HEK293 (cell line): Measurements from ENCODE around the gene HERC2.
"Not testable (repeated sequence)": the region's sequence is repeated elsewhere in the genome, so short reads cannot be mapped to it uniquely, and the experiment has no call there.

ENCODE experiments used
- CTCF ChIA-PET: fragments of 350-600 bp; formaldehyde crosslinking; extraction: SDS; loops from one replicate; lab custom pipeline; 2021; ENCODE audit warnings: antibody characterized with exemption; lab: Yijun Ruan, JAX
- POLR2A ChIA-PET: fragments of 300-600 bp; formaldehyde crosslinking; extraction: SDS; loops from one replicate; lab custom pipeline; 2020; ENCODE audit warnings: antibody characterized with exemption, inconsistent platforms; lab: Yijun Ruan, JAX
- H3K27ac ChIP-seq: fragments of 200-500 bp; sonication (Bioruptor generic); 2 replicates; pipeline ENCODE4 v1.5.1; 2014; ENCODE audit warnings: low read depth, low read length, control low read depth, inconsistent platforms; ENCODE audit errors: extremely low read depth
- H3K36me3 ChIP-seq, 2 experiments: fragments of 200-500 bp in 1 of 2; sonication (Bioruptor generic) in 1 of 2; 1 replicate in 1 of 2; 2 replicates in 1 of 2; pipeline ENCODE4 v1.5.1; 2014 to 2017; ENCODE audit warnings: inconsistent platforms in 2 of 2, low read length in 2 of 2; ENCODE audit not compliant: control insufficient read depth in 2 of 2, insufficient read depth in 1 of 2
- H3K4me1 ChIP-seq: fragments of 200-500 bp; sonication (Bioruptor generic); 2 replicates; pipeline ENCODE4 v1.5.1; 2014; ENCODE audit warnings: mild to moderate bottlenecking, low read length, inconsistent platforms; ENCODE audit not compliant: control insufficient read depth, insufficient read depth
- H3K4me3 ChIP-seq: 2 replicates; pipeline ENCODE4 v1.5.1; 2011; ENCODE audit warnings: low read depth, mild to moderate bottlenecking, control low read depth, low read length, moderate library complexity
- H3K9me3 ChIP-seq: fragments of 200-500 bp; sonication (Bioruptor generic); 2 replicates; pipeline ENCODE4 v1.5.1; 2014; ENCODE audit warnings: low read depth, low read length, inconsistent platforms; ENCODE audit not compliant: control insufficient read depth, insufficient read depth
- HOXD13 ChIP-seq: sonication (generic); formaldehyde crosslinking; IDR thresholded peaks from 2 replicates; pipeline ENCODE4 v1.8.0; 2022; ENCODE audit warnings: missing genetic modification reagents, borderline replicate concordance
- KLF17 ChIP-seq: fragments of 450-650 bp; formaldehyde crosslinking; IDR thresholded peaks from 2 replicates; pipeline ENCODE4 v1.5.1; 2016; ENCODE audit warnings: missing biosample characterization, missing genetic modification characterization
- OVOL3 ChIP-seq: fragments of 450-650 bp; formaldehyde crosslinking; IDR thresholded peaks from 2 replicates; pipeline ENCODE4 v1.5.1; 2016; ENCODE audit warnings: missing biosample characterization, missing genetic modification characterization
- SCRT2 ChIP-seq: fragments of 450-650 bp; formaldehyde crosslinking; IDR thresholded peaks from 2 replicates; pipeline ENCODE4 v1.5.1; 2016; ENCODE audit warnings: missing biosample characterization, missing genetic modification characterization
- TRIM28 ChIP-seq: IDR thresholded peaks from 2 replicates; pipeline ENCODE4 v1.6.1; 2011; ENCODE audit warnings: low read length, control low read depth, borderline replicate concordance
- ZFP3 ChIP-seq: fragments of 450-650 bp; formaldehyde crosslinking; IDR thresholded peaks from 2 replicates; pipeline ENCODE4 v1.5.1; 2016; ENCODE audit warnings: low read depth, missing biosample characterization, missing genetic modification characterization
- ZNF16 ChIP-seq: fragments of 450-650 bp; formaldehyde crosslinking; IDR thresholded peaks from 2 replicates; pipeline ENCODE4 v1.5.1; 2016; ENCODE audit warnings: low read depth, missing biosample characterization, missing genetic modification characterization
- ZNF184 ChIP-seq: fragments of 450-650 bp; IDR thresholded peaks from 2 replicates; pipeline ENCODE4 v1.5.1; 2018; ENCODE audit warnings: missing biosample characterization, mild to moderate bottlenecking, missing genetic modification characterization
- ZNF214 ChIP-seq: fragments of 450-650 bp; formaldehyde crosslinking; IDR thresholded peaks from 2 replicates; pipeline ENCODE4 v1.5.1; 2017; ENCODE audit warnings: missing biosample characterization, mild to moderate bottlenecking, missing genetic modification characterization, borderline replicate concordance
- ZNF223 ChIP-seq: fragments of 450-650 bp; formaldehyde crosslinking; IDR thresholded peaks from 2 replicates; pipeline ENCODE4 v1.5.1; 2016; ENCODE audit warnings: missing biosample characterization, missing genetic modification characterization
- ZNF26 ChIP-seq: fragments of 450-650 bp; formaldehyde crosslinking; IDR thresholded peaks from 2 replicates; pipeline ENCODE4 v1.5.1; 2016; ENCODE audit warnings: missing biosample characterization, missing genetic modification characterization
- ZNF266 ChIP-seq: fragments of 450-650 bp; formaldehyde crosslinking; IDR thresholded peaks from 2 replicates; pipeline ENCODE4 v1.5.1; 2016; ENCODE audit warnings: missing biosample characterization, missing genetic modification characterization, low read depth
- ZNF311 ChIP-seq: fragments of 450-650 bp; formaldehyde crosslinking; IDR thresholded peaks from 2 replicates; pipeline ENCODE4 v1.5.1; 2017; ENCODE audit warnings: missing biosample characterization, missing genetic modification characterization, borderline replicate concordance
- ZNF324 ChIP-seq: fragments of 450-650 bp; formaldehyde crosslinking; IDR thresholded peaks from 2 replicates; pipeline ENCODE4 v1.5.1; 2016; ENCODE audit warnings: missing biosample characterization, missing genetic modification characterization
- ZNF335 ChIP-seq: fragments of 450-650 bp; formaldehyde crosslinking; conservative IDR thresholded peaks from 2 replicates; pipeline ENCODE4 v1.5.1; 2016; ENCODE audit warnings: missing biosample characterization, missing genetic modification characterization
- ZNF449 ChIP-seq: fragments of 450-650 bp; formaldehyde crosslinking; IDR thresholded peaks from 2 replicates; pipeline ENCODE4 v1.5.1; 2017; ENCODE audit warnings: missing biosample characterization, mild to moderate bottlenecking, missing genetic modification characterization, moderate library complexity
- ZNF623 ChIP-seq: fragments of 450-650 bp; formaldehyde crosslinking; IDR thresholded peaks from 2 replicates; pipeline ENCODE4 v1.5.1; 2016; ENCODE audit warnings: missing biosample characterization, missing genetic modification characterization
- ZNF624 ChIP-seq: fragments of 450-650 bp; formaldehyde crosslinking; IDR thresholded peaks from 2 replicates; pipeline ENCODE4 v1.5.1; 2017; ENCODE audit warnings: missing biosample characterization, missing genetic modification characterization
- ZNF837 ChIP-seq: fragments of 450-650 bp; formaldehyde crosslinking; IDR thresholded peaks from 2 replicates; pipeline ENCODE4 v1.5.1; 2016; ENCODE audit warnings: missing biosample characterization, missing genetic modification characterization
- ZNF843 ChIP-seq: fragments of 450-650 bp; formaldehyde crosslinking; IDR thresholded peaks from 2 replicates; pipeline ENCODE4 v1.5.1; 2016; ENCODE audit warnings: missing biosample characterization, missing genetic modification characterization
- TF ChIP-seq, protein P1 (sequence below): fragments of 450-650 bp; formaldehyde crosslinking; IDR thresholded peaks from 2 replicates; pipeline ENCODE4 v1.5.1; 2016; ENCODE audit warnings: missing biosample characterization, missing genetic modification characterization
- TF ChIP-seq, protein P2 (sequence below): fragments of 450-650 bp; formaldehyde crosslinking; conservative IDR thresholded peaks from 2 replicates; pipeline ENCODE4 v1.5.1; 2016; ENCODE audit warnings: low read depth, missing biosample characterization, missing genetic modification characterization

HERC2 gene

GRCh38 chr15:28147801-28148200, 174.2 kb downstream of the HERC2 start:
- Histone ChIP-seq H3K4me3 (no peak overlapping the region), H3K27ac (no peak overlapping the region)
- TF ChIP-seq ZNF223 (tag by site-specific recombination) (no peak), SCRT2 (no peak), HOXD13 (no peak), ZNF184 (tag by site-specific recombination) (no peak), ZNF449 (tag by site-specific recombination) (no peak), ZFP3 (tag by site-specific recombination) (no peak), ZNF624 (tag by site-specific recombination) (no peak), ZNF324 (tag by site-specific recombination) (no peak), OVOL3 (no peak), ZNF623 (tag by site-specific recombination) (no peak), ZNF214 (tag by site-specific recombination) (no peak), ZNF16 (tag by site-specific recombination) (no peak), ZNF266 (tag by site-specific recombination) (no peak)
- TF ChIP-seq, protein P1, sequence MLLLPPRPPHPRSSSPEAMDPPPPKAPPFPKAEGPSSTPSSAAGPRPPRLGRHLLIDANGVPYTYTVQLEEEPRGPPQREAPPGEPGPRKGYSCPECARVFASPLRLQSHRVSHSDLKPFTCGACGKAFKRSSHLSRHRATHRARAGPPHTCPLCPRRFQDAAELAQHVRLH (tag by site-specific recombination) = no peak
- TF ChIP-seq, protein P2, sequence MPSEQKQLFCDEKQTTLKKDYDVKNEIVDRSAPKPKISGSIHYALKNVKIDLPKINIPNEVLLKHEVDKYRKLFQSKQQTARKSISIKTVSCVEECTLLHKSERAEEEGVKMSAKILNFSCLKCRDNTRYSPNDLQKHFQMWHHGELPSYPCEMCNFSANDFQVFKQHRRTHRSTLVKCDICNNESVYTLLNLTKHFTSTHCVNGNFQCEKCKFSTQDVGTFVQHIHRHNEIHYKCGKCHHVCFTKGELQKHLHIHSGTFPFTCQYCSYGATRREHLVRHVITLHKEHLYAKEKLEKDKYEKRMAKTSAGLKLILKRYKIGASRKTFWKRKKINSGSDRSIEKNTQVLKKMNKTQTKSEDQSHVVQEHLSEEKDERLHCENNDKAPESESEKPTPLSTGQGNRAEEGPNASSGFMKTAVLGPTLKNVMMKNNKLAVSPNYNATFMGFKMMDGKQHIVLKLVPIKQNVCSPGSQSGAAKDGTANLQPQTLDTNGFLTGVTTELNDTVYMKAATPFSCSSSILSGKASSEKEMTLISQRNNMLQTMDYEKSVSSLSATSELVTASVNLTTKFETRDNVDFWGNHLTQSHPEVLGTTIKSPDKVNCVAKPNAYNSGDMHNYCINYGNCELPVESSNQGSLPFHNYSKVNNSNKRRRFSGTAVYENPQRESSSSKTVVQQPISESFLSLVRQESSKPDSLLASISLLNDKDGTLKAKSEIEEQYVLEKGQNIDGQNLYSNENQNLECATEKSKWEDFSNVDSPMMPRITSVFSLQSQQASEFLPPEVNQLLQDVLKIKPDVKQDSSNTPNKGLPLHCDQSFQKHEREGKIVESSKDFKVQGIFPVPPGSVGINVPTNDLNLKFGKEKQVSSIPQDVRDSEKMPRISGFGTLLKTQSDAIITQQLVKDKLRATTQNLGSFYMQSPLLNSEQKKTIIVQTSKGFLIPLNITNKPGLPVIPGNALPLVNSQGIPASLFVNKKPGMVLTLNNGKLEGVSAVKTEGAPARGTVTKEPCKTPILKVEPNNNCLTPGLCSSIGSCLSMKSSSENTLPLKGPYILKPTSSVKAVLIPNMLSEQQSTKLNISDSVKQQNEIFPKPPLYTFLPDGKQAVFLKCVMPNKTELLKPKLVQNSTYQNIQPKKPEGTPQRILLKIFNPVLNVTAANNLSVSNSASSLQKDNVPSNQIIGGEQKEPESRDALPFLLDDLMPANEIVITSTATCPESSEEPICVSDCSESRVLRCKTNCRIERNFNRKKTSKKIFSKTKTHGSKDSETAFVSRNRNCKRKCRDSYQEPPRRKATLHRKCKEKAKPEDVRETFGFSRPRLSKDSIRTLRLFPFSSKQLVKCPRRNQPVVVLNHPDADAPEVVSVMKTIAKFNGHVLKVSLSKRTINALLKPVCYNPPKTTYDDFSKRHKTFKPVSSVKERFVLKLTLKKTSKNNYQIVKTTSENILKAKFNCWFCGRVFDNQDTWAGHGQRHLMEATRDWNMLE (tag by site-specific recombination) = no peak
- TF ChIP-seq, all 188 proteins: peak for 0
- Histone ChIP-seq H3K4me1 (no peaks in the 10 kb centered on the region), H3K9me3 (no peaks in the 10 kb centered on the region), H3K36me3 (peaks cover 0 to 35% of the 10 kb centered on the region in 2 experiments; a peak in 2 of 3 replicates)
- POLR2A ChIA-PET = no interaction called here
- CTCF ChIA-PET = no interaction called here

DNA sequence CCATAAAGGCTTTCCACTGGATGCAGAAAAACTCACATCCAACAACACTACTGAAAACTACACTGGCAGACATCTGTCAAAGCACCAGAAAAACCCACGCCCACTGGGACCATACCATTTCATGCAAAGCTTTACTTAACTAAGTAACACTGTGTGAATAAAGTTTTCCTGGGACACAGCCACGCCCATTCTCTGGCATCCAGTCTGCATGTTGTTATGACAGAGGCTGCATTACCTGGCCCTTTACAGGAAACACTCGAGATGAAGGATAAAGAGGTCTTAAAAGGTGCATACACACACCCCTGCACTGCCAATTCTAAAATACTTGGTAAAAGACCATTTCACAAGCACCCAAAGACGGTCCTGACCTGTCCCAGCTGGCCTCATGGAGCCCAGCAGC, 176.6 kb downstream of the HERC2 start:
- CTCF ChIA-PET = interaction anchor here (0.6 kb wide), 1 partner anchor 1256 kb away, joined by 3 read pairs; no protein-coding TSS in a partner anchor
- H3K27ac ChIP-seq, H3K4me3 ChIP-seq, H3K4me1 ChIP-seq, H3K9me3 ChIP-seq, POLR2A ChIA-PET: not testable (repeated sequence)
- peaks cover 0 to 48% of the 10 kb centered on the region in 2 experiments; a peak in 2 of 3 replicates for H3K36me3 ChIP-seq

DNA sequence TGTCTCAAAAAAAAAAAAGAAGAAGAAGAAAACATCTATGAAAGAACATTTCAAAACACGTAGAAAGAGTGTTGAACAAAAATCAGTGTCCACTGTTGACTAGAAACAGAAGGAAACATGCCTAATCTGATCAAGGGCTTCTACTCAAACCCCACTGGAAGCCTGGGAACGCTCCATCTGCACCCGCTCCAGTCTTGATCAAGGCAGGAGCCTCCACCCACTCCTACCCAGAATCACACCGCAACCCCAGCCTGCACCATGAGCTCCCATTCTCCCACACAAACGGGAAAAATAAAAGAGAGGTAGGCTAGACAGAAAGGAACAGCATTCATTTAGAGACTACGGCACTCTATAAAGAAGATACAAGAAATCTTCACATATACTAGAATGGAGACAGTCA, 181.9 kb downstream of the HERC2 start:
- ChIA-PET CTCF (no interaction called here), POLR2A (no interaction called here)
- H3K9me3 ChIP-seq = no peaks in the 10 kb centered on the region
- no peak overlapping the region for H3K27ac ChIP-seq
- peaks cover 0 to 52% of the 10 kb centered on the region in 2 experiments; a peak in 2 of 3 replicates for H3K36me3 ChIP-seq
- H3K4me1 ChIP-seq = no peaks in the 10 kb centered on the region
- no peak for TF ChIP-seq ZNF26 (tag by site-specific recombination)
- TF ChIP-seq ZFP3 (tag by site-specific recombination) = no peak
- TF ChIP-seq ZNF311 (tag by site-specific recombination) = no peak
- TF ChIP-seq ZNF843 (tag by site-specific recombination) = no peak
- TF ChIP-seq TRIM28 = no peak
- no peak for TF ChIP-seq ZNF335
- TF ChIP-seq ZNF837 (tag by site-specific recombination) = no peak
- TF ChIP-seq KLF17 (tag by site-specific recombination) = no peak
- H3K4me3 ChIP-seq = no peak overlapping the region
